Suppressor macrophage (primary cell): ENCODE data around the gene MYCBP2.
"Not testable (repeated sequence)": the region's sequence is repeated elsewhere in the genome, so short reads cannot be mapped to it uniquely, and the experiment has no call there.

Source experiments
- DNase-seq, 4 experiments: peaks; one replicate each; pipeline ENCODE4 v3.0.0-alpha.2; 2020 to 2022

The MYCBP2 gene

GRCh38 chr13:77031656-77032243 lies 295.1 kb downstream of the MYCBP2 start:
- peak; percentile 18 to 71 (median 52) for DNase-seq

- no peak for DNase-seq
Observed at GRCh38 chr13:77029436-77029835, 297.5 kb downstream of the MYCBP2 start.

- DNase-seq = peak; percentile 17 to 59 (median 40)
Observed at GRCh38 chr13:77028202-77028601, 298.7 kb downstream of the MYCBP2 start.

GRCh38 chr13:77026861-77027621 lies 299.9 kb downstream of the MYCBP2 start, which contains the start of gene FBXL3:
FBXL3 (minus strand) TSS chr13:77027159; CDS start chr13:77021860, 5,299 bp downstream.
- DNase-seq = peak; percentile 91 to 96 (median 96)

GRCh38 chr13:77026255-77026860 lies 300.5 kb downstream of the MYCBP2 start:
- DNase-seq = peak; percentile 80 to 92 (median 89)

GRCh38 chr13:77022341-77022740 lies 304.6 kb downstream of the MYCBP2 start:
- peak in 3 of 4 experiments; percentile 27 to 42 (median 31) for DNase-seq

GRCh38 chr13:77019756-77020155 lies 307.1 kb downstream of the MYCBP2 start:
- DNase-seq = no peak

- no peak for DNase-seq
Observed at GRCh38 chr13:77016888-77017623, 309.8 kb downstream of the MYCBP2 start.

GRCh38 chr13:77016251-77016812 lies 310.6 kb downstream of the MYCBP2 start:
- DNase-seq = no peak

GRCh38 chr13:77014906-77015685 lies 311.8 kb downstream of the MYCBP2 start:
- no peak for DNase-seq

- DNase-seq = no peak
Observed at GRCh38 chr13:77013853-77014542, 312.9 kb downstream of the MYCBP2 start.

- DNase-seq = not testable (repeated sequence)
Observed at GRCh38 chr13:77009719-77010118, 317.2 kb downstream of the MYCBP2 start.

- DNase-seq = no peak
Observed at GRCh38 chr13:77009011-77009410, 317.9 kb downstream of the MYCBP2 start.

GRCh38 chr13:77008337-77008736 lies 318.6 kb downstream of the MYCBP2 start:
- DNase-seq = not testable (repeated sequence)

GRCh38 chr13:77002590-77003190 lies 324.2 kb downstream of the MYCBP2 start:
- peak in 3 of 4 experiments; percentile 20 to 48 (median 35) for DNase-seq

GRCh38 chr13:77001963-77002587 lies 324.8 kb downstream of the MYCBP2 start:
- DNase-seq = no peak

GRCh38 chr13:77001540-77001939 lies 325.4 kb downstream of the MYCBP2 start:
- DNase-seq = no peak

GRCh38 chr13:77000475-77000874 lies 326.4 kb downstream of the MYCBP2 start:
- no peak for DNase-seq
